ENCODE measurements around the gene ZNF644.

The ZNF644 gene

GRCh38 chr1:90957497-90957896 lies 64.3 kb downstream of the ZNF644 start:
- TF ChIP-seq POLR2AphosphoS5 (IDR thresholded peaks at IDR 0.05; ENCODE audit: low read depth) (no peak), SPI1 (IDR thresholded peaks at IDR 0.05; ENCODE audit: borderline replicate concordance, low read depth) (no peak), REST (IDR thresholded peaks at IDR 0.05; ENCODE audit: insufficient replicate concordance, low read depth) (no peak)
- no peak overlapping the region for H3K27ac ChIP-seq (replicated peaks)
- no peak overlapping the region for H3K4me3 ChIP-seq (replicated peaks; ENCODE audit: insufficient read depth, low read length)
- DNase-seq (ENCODE audit: low read depth in 1 of 2, low spot score in 1 of 2) = no peak
- H3K27me3 ChIP-seq (ENCODE audit: insufficient read depth, poor library complexity, severe bottlenecking) = no peaks in the 10 kb centered on the region

- Histone ChIP-seq H3K27me3 (ENCODE audit: insufficient read depth, poor library complexity, severe bottlenecking) (no peaks in the 10 kb centered on the region), H3K4me3 (replicated peaks; ENCODE audit: insufficient read depth, low read length) (no peak overlapping the region), H3K27ac (replicated peaks) (no peak overlapping the region)
- no peak for DNase-seq (ENCODE audit: low read depth in 1 of 2, low spot score in 1 of 2)
- TF ChIP-seq CTCF (IDR thresholded peaks at IDR 0.05; ENCODE audit: insufficient read depth, low read length) = no peak
Observed at GRCh38 chr1:90955769-90956168, 66.1 kb downstream of the ZNF644 start.

GRCh38 chr1:90952906-90953305 lies 68.9 kb downstream of the ZNF644 start:
- H3K4me3 ChIP-seq (replicated peaks; ENCODE audit: insufficient read depth, low read length) = no peak overlapping the region
- no peaks in the 10 kb centered on the region for H3K27me3 ChIP-seq (ENCODE audit: insufficient read depth, poor library complexity, severe bottlenecking)
- no peak for DNase-seq (ENCODE audit: low read depth in 1 of 2, low spot score in 1 of 2)
- H3K27ac ChIP-seq (replicated peaks) = no peak overlapping the region
- TF ChIP-seq POLR2AphosphoS5 (IDR thresholded peaks at IDR 0.05; ENCODE audit: low read depth) (no peak), SPI1 (IDR thresholded peaks at IDR 0.05; ENCODE audit: borderline replicate concordance, low read depth) (no peak), CTCF (IDR thresholded peaks at IDR 0.05; ENCODE audit: insufficient read depth, low read length) (no peak), REST (IDR thresholded peaks at IDR 0.05; ENCODE audit: insufficient replicate concordance, low read depth) (no peak), GABPA (IDR thresholded peaks at IDR 0.05; ENCODE audit: low read depth) (no peak)

- Histone ChIP-seq H3K27me3 (ENCODE audit: insufficient read depth, poor library complexity, severe bottlenecking) (no peaks in the 10 kb centered on the region), H3K27ac (replicated peaks) (no peak overlapping the region)
- TF ChIP-seq GABPA (IDR thresholded peaks at IDR 0.05; ENCODE audit: low read depth) (no peak), REST (IDR thresholded peaks at IDR 0.05; ENCODE audit: insufficient replicate concordance, low read depth) (no peak), CTCF (IDR thresholded peaks at IDR 0.05; ENCODE audit: insufficient read depth, low read length) (no peak), POLR2AphosphoS5 (IDR thresholded peaks at IDR 0.05; ENCODE audit: low read depth) (no peak), SPI1 (IDR thresholded peaks at IDR 0.05; ENCODE audit: borderline replicate concordance, low read depth) (no peak)
Observed at GRCh38 chr1:90951009-90951408, 70.8 kb downstream of the ZNF644 start.

More at GRCh38 chr1:90951009-90951408, 70.8 kb downstream of the ZNF644 start:
- H3K4me3 ChIP-seq (replicated peaks; ENCODE audit: insufficient read depth, low read length) = no peak overlapping the region
- DNase-seq (ENCODE audit: low read depth in 1 of 2, low spot score in 1 of 2) = no peak

Data from HL-60 (cell line).